DND-41 (cell line): ENCODE data around the gene PIGS.

Experiments
- ATAC-seq: fragments of 200-7000 bp; cut with Tn5 transposase; 3 replicates; pipeline ENCODE4 v1.9.1; 2021; ENCODE audit warnings: low read depth; ENCODE audit not compliant: insufficient read depth
- DNase-seq: peaks from one replicate; pipeline ENCODE4 v3.0.0-alpha.2; 2020
- H2AFZ ChIP-seq: 2 replicates; pipeline ENCODE4 v1.6.0; 2012; ENCODE audit warnings: low read depth, low read length
- H3K27ac ChIP-seq: 2 replicates; pipeline ENCODE4 v1.5.1; 2012; ENCODE audit warnings: low read length, inconsistent platforms
- H3K27me3 ChIP-seq: fragments of 200-600 bp; sonication (generic); 2 replicates; pipeline ENCODE4 v1.6.0; 2012; ENCODE audit warnings: low read length, mild to moderate bottlenecking, inconsistent platforms; ENCODE audit not compliant: insufficient read depth, poor library complexity
- H3K36me3 ChIP-seq: 2 replicates; pipeline ENCODE4 v1.5.1; 2012; ENCODE audit warnings: low read length, inconsistent platforms; ENCODE audit not compliant: insufficient read depth
- H3K4me1 ChIP-seq: 2 replicates; pipeline ENCODE4 v1.5.1; 2012; ENCODE audit warnings: mild to moderate bottlenecking, low read length; ENCODE audit not compliant: insufficient read depth
- H3K4me2 ChIP-seq: 2 replicates; pipeline ENCODE4 v1.6.0; 2012; ENCODE audit warnings: mild to moderate bottlenecking, moderate library complexity, low read length, inconsistent platforms; ENCODE audit not compliant: insufficient read depth
- H3K4me3 ChIP-seq, 2 experiments: fragments of 200-600 bp in 1 of 2; shearing (Covaris generic) in 1 of 2; 2 replicates each; pipeline ENCODE4 v1.5.1; 2012 to 2016; ENCODE audit warnings: inconsistent platforms in 2 of 2, low read length in 2 of 2, mild to moderate bottlenecking in 2 of 2, low read depth in 1 of 2, moderate library complexity in 1 of 2
- H3K79me2 ChIP-seq: 2 replicates; pipeline ENCODE4 v1.6.0; 2012; ENCODE audit warnings: low read length, inconsistent platforms; ENCODE audit not compliant: insufficient read depth
- H3K9ac ChIP-seq: 2 replicates; pipeline ENCODE4 v1.6.0; 2012; ENCODE audit warnings: low read depth, mild to moderate bottlenecking, inconsistent platforms, low read length, moderate library complexity
- H3K9me3 ChIP-seq: 2 replicates; pipeline ENCODE4 v1.5.1; 2012; ENCODE audit warnings: low read length, moderate library complexity, mild to moderate bottlenecking, inconsistent platforms; ENCODE audit not compliant: insufficient read depth, severe bottlenecking
- H4K20me1 ChIP-seq: 2 replicates; pipeline ENCODE4 v1.6.0; 2012; ENCODE audit warnings: low read length; ENCODE audit not compliant: insufficient read depth
- CTCF ChIP-seq: IDR thresholded peaks from 2 replicates; pipeline ENCODE4 v1.5.1; 2012; ENCODE audit warnings: borderline replicate concordance, low read length, moderate library complexity, mild to moderate bottlenecking; ENCODE audit not compliant: poor library complexity, severe bottlenecking; ENCODE audit errors: extremely low read depth
- EZH2 ChIP-seq: IDR thresholded peaks from 3 replicates; pipeline ENCODE4 v1.6.1; 2012; ENCODE audit warnings: borderline replicate concordance, low read depth, mild to moderate bottlenecking, moderate library complexity, low read length, inconsistent platforms; ENCODE audit not compliant: severe bottlenecking

The PIGS gene

GRCh38 chr17:28506763-28507487 lies 64.4 kb downstream of the PIGS start:
- Histone ChIP-seq H3K79me2 (no peaks in the 10 kb centered on the region), H3K9ac (no peak overlapping the region), H3K4me3 (no peak overlapping the region), H3K4me2 (no peak overlapping the region), H3K4me1 (no peaks in the 10 kb centered on the region), H3K27me3 (peaks cover 14% of the 10 kb centered on the region), H3K27ac (no peak overlapping the region), H3K9me3 (no peaks in the 10 kb centered on the region), H4K20me1 (no peaks in the 10 kb centered on the region), H3K36me3 (no peaks in the 10 kb centered on the region), H2AFZ (no peak overlapping the region)
- no peak for TF ChIP-seq EZH2
- TF ChIP-seq CTCF = no peak
- no peak for ATAC-seq
- no peak for DNase-seq

- TF ChIP-seq EZH2 (no peak), CTCF (no peak)
- no peak for ATAC-seq
- Histone ChIP-seq H3K27ac (no peak within 1 kb of the TSS), H3K4me1 (no peaks in the 10 kb centered on the region), H4K20me1 (no peaks in the 10 kb centered on the region), H3K9me3 (no peaks in the 10 kb centered on the region), H3K4me3 (no peak within 1 kb of the TSS), H3K9ac (no peak within 1 kb of the TSS), H2AFZ (no peak within 1 kb of the TSS), H3K27me3 (peaks cover 18% of the 10 kb centered on the region), H3K79me2 (no peaks in the 10 kb centered on the region), H3K36me3 (no peaks in the 10 kb centered on the region), H3K4me2 (no peak within 1 kb of the TSS)
- no peak for DNase-seq
Measured at GRCh38 chr17:28505986-28506665, 65.2 kb downstream of the PIGS start, which contains the start of gene FOXN1. Gene FOXN1, plus strand, starts transcription at chr17:28506348. Its CDS starts 17,622 bp downstream, at chr17:28523970.

GRCh38 chr17:28503420-28503819 lies 67.9 kb downstream of the PIGS start:
- DNase-seq (no peak), ATAC-seq (no peak)
- Histone ChIP-seq H3K79me2 (no peaks in the 10 kb centered on the region), H3K36me3 (no peaks in the 10 kb centered on the region), H3K4me1 (no peaks in the 10 kb centered on the region), H4K20me1 (no peaks in the 10 kb centered on the region), H3K27ac (no peak overlapping the region), H3K4me2 (no peak overlapping the region), H3K27me3 (peaks cover 19% of the 10 kb centered on the region), H3K4me3 (no peak overlapping the region), H3K9me3 (no peaks in the 10 kb centered on the region), H3K9ac (no peak overlapping the region), H2AFZ (no peak overlapping the region)
- no peak for TF ChIP-seq CTCF
- no peak for TF ChIP-seq EZH2
